Muscle of leg (tissue), 11 donors: ENCODE results near the gene IGF1R. TPM values are rescaled to one million over a fixed set of nuclear protein-coding genes. Genes with fewer than 3 reads are reported as not detected.
A peak's percentile ranks its signal among the peaks of the same experiment; 100 is the strongest.
"Not testable (repeated sequence)": the region's sequence is repeated elsewhere in the genome, so short reads cannot be mapped to it uniquely, and the experiment has no call there.

Source experiments
- DNase-seq: peaks from one replicate; pipeline ENCODE4 v3.0.0; 2013
- H3K27ac ChIP-seq: one replicate; pipeline ENCODE4 v1.5.1; 2013; ENCODE audit warnings: mild to moderate bottlenecking, low read length, control low read depth
- H3K27me3 ChIP-seq: one replicate; pipeline ENCODE4 v1.6.1; 2013; ENCODE audit warnings: low read length; ENCODE audit not compliant: control insufficient read depth, insufficient read depth
- H3K36me3 ChIP-seq: one replicate; pipeline ENCODE4 v1.6.1; 2013; ENCODE audit warnings: low read length; ENCODE audit not compliant: control insufficient read depth, insufficient read depth
- H3K4me1 ChIP-seq: one replicate; pipeline ENCODE4 v1.6.1; 2013; ENCODE audit warnings: low read length; ENCODE audit not compliant: control insufficient read depth, insufficient read depth
- H3K4me3 ChIP-seq: one replicate; pipeline ENCODE4 v1.5.1; 2013; ENCODE audit warnings: low read length, control low read depth
- H3K9me3 ChIP-seq: replicated peaks from 2 replicates; pipeline ENCODE4 v1.6.1; 2013; ENCODE audit warnings: low read depth, low read length; ENCODE audit not compliant: control insufficient read depth
- WGBS: methylation state at CpG from one replicate; pipeline ENCODE4 v1.1.5; 2013; ENCODE audit warnings: missing lambda C conversion rate; ENCODE audit not compliant: insufficient coverage; 5-methylcytosine and 5-hydroxymethylcytosine counted together
- polyA plus RNA-seq, 8 donors: library from polyadenylated mRNA; unstranded; fragments of 120-200 nt; gene quantifications; one replicate each; pipeline versions ENCODE4 v1.2.1 to v1.2.3, GENCODE V29; 2013; ENCODE audit warnings: inconsistent platforms in 1 of 8, low replicate concordance in 1 of 8; ENCODE audit not compliant: insufficient read length in 8 of 8, insufficient read depth in 1 of 8
- total RNA-seq: library from RNA; stranded (reverse); fragments of 120-200 nt; gene quantifications from one replicate; pipeline ENCODE4 v1.2.4, GENCODE V29; 2013

The IGF1R gene
- total and polyA plus RNA-seq, 9 donors, result 13.0 to 19.7 (median 18.3) TPM

GRCh38 chr15:98617328-98617980, 30.9 kb upstream of the IGF1R start:
- WGBS, result 100% methylated on average over 1 of the region's 5 CpGs
- no peak overlapping the region for H3K4me3 ChIP-seq
- DNase-seq, result no peak
- H3K36me3 ChIP-seq, result no peaks in the 10 kb centered on the region
- no peaks in the 10 kb centered on the region for H3K9me3 ChIP-seq
- peaks cover 5% of the 10 kb centered on the region for H3K27me3 ChIP-seq
- H3K4me1 ChIP-seq, result no peaks in the 10 kb centered on the region
- no peak overlapping the region for H3K27ac ChIP-seq

DNA sequence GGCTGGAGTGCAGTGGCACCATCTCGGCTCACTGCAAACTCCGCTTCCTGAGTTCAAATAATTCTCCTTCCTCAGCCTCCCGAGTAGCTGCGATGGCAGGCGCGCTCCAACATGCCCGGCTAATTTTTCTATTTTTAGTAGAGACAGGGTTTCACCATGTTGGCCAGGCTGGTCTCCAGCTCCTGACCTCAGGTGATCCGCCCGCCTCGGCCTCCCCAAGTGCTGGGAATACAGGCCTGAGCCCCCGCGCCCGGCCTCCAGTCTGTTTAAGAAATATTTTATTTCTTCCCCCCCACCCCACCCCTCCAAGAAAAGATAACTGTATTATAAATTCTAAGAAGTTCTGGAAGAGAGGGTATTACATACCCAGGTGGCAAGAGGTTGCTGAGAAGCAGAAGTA, 29.8 kb upstream of the IGF1R start:
- not testable (repeated sequence) for H3K27me3 ChIP-seq, H3K4me1 ChIP-seq, DNase-seq, H3K36me3 ChIP-seq, H3K27ac ChIP-seq, H3K9me3 ChIP-seq, H3K4me3 ChIP-seq
- 100% methylated on average over 1 of the region's 13 CpGs for WGBS

DNA sequence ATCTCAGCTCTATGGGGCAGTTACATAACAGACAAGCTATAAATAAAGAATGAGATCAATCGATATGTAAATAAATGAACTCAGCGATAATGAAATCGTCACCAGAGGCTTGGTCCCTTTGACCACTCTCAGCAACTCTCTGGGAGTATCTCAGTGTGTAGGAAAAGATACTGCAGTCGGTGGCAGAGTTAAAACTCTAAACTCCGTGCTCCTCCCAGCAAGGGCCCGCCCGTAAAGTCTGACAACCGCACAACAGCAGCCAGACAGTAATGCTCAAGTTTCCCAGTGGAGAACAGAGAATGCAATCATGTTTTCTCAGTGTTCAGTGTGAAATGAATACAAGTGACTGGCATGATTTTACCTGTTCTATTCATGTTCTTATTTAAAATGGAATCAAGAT, 28.3 kb upstream of the IGF1R start:
- Histone ChIP-seq H3K9me3 (no peaks in the 10 kb centered on the region), H3K4me3 (no peak overlapping the region), H3K27ac (no peak overlapping the region), H3K4me1 (no peaks in the 10 kb centered on the region), H3K27me3 (peaks cover 3% of the 10 kb centered on the region), H3K36me3 (no peaks in the 10 kb centered on the region)
- peak; percentile 19 for DNase-seq
- WGBS, result 24% methylated on average over 4 of the region's 8 CpGs

GRCh38 chr15:98621021-98621420, 27.3 kb upstream of the IGF1R start:
- DNase-seq, result no peak
- Histone ChIP-seq H3K9me3 (no peaks in the 10 kb centered on the region), H3K4me3 (no peak overlapping the region), H3K27me3 (peaks cover 4% of the 10 kb centered on the region), H3K4me1 (no peaks in the 10 kb centered on the region), H3K27ac (no peak overlapping the region), H3K36me3 (no peaks in the 10 kb centered on the region)
- WGBS, result no CpG with 5 or more reads among the region's 2 CpGs

- Histone ChIP-seq H3K4me1 (no peaks in the 10 kb centered on the region), H3K27me3 (peaks cover 6% of the 10 kb centered on the region), H3K9me3 (no peaks in the 10 kb centered on the region), H3K36me3 (no peaks in the 10 kb centered on the region), H3K4me3 (no peak overlapping the region), H3K27ac (no peak overlapping the region)
- 90% methylated on average over 16 of the region's 22 CpGs for WGBS
- no peak for DNase-seq
Measured at GRCh38 chr15:98625614-98626013, 22.7 kb upstream of the IGF1R start.

DNA sequence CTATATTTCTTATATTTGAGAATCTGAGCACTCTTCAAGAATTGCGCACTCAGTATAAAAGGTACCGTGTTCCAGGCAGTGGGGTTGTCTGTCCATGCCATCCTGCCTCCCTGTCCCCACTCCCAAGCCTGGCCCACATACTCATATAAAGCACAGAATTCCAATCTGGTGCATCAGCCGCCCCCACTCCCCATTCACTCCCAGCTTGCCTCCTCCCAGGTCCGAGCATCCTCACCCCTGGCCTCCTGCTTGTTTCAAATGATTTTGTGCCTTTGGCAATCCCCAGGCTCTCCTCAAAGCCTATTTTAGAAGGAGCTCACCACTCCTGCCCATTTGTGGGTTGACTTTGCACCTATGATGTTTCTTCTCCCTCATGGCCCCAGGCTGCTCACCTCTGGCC, 22.2 kb upstream of the IGF1R start:
- H3K36me3 ChIP-seq, result no peaks in the 10 kb centered on the region
- H3K27ac ChIP-seq, result no peak overlapping the region
- no peaks in the 10 kb centered on the region for H3K4me1 ChIP-seq
- no peaks in the 10 kb centered on the region for H3K9me3 ChIP-seq
- DNase-seq, result no peak
- no peak overlapping the region for H3K4me3 ChIP-seq
- H3K27me3 ChIP-seq, result peaks cover 6% of the 10 kb centered on the region
- 74% methylated on average over 4 of the region's 4 CpGs for WGBS

DNA sequence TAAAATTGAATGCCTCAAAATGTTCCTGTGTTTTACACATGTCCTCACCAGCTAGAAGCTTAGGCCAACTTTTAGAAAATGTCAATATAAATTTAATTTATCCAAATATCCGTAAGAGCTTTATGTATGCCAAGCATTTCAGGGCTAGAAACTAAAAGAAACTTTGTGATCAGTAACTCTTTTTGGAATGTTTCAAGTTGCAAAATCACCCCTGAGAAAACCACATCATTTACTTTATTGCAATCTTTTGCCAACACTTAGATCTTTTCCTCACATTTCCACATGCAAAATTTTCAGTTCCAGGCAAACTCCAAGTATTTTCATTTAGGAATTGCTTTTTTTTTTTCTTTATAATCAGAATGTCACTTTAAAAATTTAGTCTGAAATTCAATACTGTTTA, 20.1 kb upstream of the IGF1R start:
- no peak for DNase-seq
- Histone ChIP-seq H3K27me3 (peaks cover 6% of the 10 kb centered on the region), H3K4me1 (no peaks in the 10 kb centered on the region), H3K4me3 (no peak overlapping the region), H3K9me3 (no peaks in the 10 kb centered on the region), H3K27ac (no peak overlapping the region), H3K36me3 (no peaks in the 10 kb centered on the region)
- WGBS, result no CpG with 5 or more reads among the region's 1 CpG

- DNase-seq, result no peak
- WGBS, result 71% methylated on average over 5 of the region's 7 CpGs
- Histone ChIP-seq H3K4me1 (no peaks in the 10 kb centered on the region), H3K9me3 (no peaks in the 10 kb centered on the region), H3K36me3 (no peaks in the 10 kb centered on the region), H3K27me3 (peaks cover 4% of the 10 kb centered on the region), H3K4me3 (no peak overlapping the region), H3K27ac (no peak overlapping the region)
Measured at GRCh38 chr15:98635848-98636247, 12.5 kb upstream of the IGF1R start.

DNA sequence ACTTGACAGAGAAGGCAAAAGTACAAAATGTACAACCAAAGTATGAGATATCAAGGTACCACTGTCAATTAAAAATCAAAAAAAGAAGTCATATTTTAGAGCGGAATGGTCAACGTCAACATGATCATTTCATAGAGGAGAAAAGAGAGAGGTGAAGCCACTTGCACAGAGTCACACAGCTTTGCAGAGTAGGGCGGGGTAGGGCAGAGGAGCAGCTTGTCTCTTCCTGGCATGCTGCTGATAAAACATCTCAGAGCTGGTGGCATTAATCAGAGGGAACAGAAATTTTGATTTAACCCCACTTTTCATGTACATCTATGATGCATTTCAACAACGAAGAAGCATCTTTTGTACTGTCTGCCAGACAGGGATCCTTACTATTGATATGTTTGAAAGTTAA, 5.2 kb upstream of the IGF1R start:
- H3K27me3 ChIP-seq, result peaks cover 4% of the 10 kb centered on the region
- no peak overlapping the region for H3K27ac ChIP-seq
- H3K9me3 ChIP-seq, result no peaks in the 10 kb centered on the region
- DNase-seq, result no peak
- no peaks in the 10 kb centered on the region for H3K4me1 ChIP-seq
- H3K4me3 ChIP-seq, result no peak overlapping the region
- no peaks in the 10 kb centered on the region for H3K36me3 ChIP-seq
- WGBS, result 100% methylated on average over 2 of the region's 4 CpGs

GRCh38 chr15:98646546-98647025, 1.8 kb upstream of the IGF1R start:
- no peak for DNase-seq
- H3K9me3 ChIP-seq, result no peaks in the 10 kb centered on the region
- H3K36me3 ChIP-seq, result no peaks in the 10 kb centered on the region
- peaks cover 19% of the 10 kb centered on the region for H3K27me3 ChIP-seq
- H3K27ac ChIP-seq, result no peak overlapping the region
- peaks cover 11% of the 10 kb centered on the region for H3K4me1 ChIP-seq
- peak overlapping the region; percentile 71 for H3K4me3 ChIP-seq
- 5% methylated on average over 3 of the region's 7 CpGs for WGBS
